ENCODE results near the gene UQCRH.
A peak's percentile ranks its signal among the peaks of the same experiment; 100 is the strongest.

Gene UQCRH

DNA sequence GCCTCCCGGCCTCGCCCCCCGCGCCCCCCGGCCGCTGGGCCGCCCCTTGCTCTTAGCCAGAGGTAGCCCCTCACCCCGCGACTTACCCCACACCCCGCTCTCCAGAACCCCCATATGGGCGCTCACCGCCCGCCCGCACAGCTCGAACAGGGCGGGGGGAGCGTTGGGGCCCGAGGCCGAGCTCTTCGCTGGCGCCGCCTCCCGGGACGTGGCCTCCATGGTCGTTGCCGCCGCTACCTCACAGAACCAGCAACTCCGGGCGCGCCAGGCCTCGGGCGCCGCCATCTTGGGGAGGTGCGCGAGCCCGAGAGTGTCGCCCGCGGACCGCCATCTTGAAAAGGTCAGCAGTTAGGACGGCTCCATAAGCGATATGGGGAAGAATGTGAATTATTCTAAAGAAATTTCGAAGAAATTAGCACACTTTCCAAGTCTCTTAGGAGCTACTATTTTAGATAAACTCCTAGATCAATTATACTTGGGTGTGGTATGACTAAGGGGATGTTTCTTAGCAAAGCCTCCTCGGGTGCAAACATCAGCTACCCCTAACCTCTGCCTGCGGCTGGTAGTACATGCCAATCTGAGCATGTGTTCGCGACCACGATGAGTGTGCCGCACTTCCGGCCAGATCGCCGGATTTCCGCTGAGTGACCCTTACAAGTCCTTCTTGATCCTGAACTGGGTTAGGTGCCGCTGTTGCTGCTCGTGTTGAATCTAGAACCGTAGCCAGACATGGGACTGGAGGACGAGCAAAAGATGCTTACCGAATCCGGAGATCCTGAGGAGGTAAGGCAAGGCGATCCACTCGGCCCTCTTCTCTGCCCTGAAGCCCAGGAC is at the start of gene UQCRH, which contains the start of gene LRRC41:
Gene UQCRH (plus strand): TSS at position 661 of the 834 bp plus-strand sequence. CDS start 69 bp downstream, at position 730.
Gene LRRC41 (minus strand): TSS at position 579 of the 834 bp plus-strand sequence. CDS start 294 bp downstream, at position 285.
- DNase-seq = peak; percentile 91

DNA sequence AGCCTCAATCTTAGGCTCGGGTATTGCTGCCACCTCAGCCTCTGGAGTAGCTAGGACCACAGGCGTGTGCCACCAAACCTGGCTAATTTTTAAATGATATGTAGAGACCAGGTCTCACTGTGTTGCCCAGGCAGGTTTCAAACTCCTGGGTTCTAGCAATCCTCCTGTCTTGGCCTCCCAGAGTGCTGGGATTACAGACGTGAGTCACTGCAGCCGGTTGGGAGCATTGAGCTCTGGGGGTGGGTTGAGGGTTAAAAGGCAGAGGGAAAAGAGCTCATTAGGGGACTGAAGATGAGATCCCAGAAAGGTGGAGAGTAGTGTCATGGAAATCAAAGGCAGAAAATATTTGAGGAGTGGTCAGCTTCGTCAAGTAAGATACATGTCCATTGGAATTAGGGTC is 48.8 kb upstream of the UQCRH start:
- DNase-seq = no peak

DNA sequence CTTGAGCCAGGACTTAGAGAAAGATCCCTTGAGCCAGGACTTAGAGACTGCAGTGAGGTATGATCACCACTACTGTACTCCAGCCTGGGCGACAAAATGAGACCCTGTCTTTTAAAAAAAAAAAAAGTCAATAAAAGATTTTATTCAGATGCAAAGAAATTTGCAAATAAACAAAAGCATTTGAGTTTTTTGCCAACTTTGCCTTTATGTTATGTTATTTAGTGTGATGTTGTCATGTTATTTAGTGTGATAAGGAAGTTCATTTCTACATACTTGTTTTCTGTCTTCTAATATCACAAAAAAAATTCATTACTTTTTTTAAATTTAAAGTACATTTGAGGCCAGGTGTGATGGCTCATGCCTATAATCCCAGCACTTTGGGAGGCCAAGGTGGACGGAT is 47.0 kb upstream of the UQCRH start:
- no peak for DNase-seq

DNA sequence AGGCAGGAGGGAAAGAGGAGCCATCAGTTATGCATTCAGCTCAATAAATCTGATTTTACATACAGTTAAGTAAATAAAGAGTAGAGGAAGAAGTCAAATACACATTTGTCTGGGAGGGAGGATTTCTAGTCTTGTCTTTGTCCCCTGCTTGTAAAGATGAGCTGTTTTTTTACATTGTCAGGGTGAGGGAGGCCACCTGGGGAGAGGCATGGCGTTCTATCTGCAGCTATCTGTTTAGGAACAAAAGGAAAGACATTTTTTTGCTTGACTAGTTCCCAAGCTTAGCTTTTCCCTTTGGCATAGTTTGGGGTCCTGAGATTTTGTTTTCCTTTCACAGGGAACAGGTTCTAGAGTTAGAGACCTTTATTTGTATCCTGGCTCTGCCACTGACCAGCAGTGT is 41.0 kb upstream of the UQCRH start:
- no peak for DNase-seq

DNA sequence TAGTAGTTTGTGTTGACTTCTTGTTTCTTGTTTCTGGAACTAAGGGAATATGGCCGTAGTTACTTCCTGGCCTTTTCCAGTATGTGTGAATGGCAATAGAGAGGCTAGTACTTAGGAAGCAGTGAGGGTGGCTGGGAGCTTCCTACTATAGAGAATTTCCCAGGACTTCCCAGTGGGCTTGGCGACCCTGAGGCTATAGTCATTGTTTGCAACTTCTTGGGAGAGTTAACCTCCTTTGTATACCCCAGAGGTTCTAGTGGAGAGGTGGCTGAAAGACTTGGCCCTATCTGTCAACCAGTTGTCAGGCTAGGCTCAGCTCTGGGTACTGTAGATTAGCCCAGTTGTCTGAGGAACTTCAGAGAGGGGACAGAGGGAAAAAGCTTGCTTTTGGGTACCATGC is 40.4 kb upstream of the UQCRH start:
- no peak for DNase-seq

DNA sequence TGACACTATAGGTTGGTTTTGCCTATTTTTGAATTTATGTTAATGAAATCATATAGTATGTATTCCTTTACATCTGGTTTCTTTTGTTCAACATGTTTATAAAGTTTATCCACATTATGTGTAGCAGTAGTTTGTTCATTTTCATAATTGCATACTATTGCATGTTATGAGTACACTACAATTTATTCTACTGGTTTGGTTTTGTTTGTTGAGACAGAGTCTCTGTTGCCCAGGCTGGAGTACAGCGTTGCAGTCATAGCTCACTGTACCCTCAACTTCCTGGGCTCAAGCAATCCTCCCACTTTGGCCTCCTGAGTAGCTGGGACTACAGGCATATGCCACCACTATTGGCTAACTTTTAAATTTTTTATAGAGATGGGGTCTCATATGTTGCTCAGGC is 34.9 kb upstream of the UQCRH start:
- no peak for DNase-seq

DNA sequence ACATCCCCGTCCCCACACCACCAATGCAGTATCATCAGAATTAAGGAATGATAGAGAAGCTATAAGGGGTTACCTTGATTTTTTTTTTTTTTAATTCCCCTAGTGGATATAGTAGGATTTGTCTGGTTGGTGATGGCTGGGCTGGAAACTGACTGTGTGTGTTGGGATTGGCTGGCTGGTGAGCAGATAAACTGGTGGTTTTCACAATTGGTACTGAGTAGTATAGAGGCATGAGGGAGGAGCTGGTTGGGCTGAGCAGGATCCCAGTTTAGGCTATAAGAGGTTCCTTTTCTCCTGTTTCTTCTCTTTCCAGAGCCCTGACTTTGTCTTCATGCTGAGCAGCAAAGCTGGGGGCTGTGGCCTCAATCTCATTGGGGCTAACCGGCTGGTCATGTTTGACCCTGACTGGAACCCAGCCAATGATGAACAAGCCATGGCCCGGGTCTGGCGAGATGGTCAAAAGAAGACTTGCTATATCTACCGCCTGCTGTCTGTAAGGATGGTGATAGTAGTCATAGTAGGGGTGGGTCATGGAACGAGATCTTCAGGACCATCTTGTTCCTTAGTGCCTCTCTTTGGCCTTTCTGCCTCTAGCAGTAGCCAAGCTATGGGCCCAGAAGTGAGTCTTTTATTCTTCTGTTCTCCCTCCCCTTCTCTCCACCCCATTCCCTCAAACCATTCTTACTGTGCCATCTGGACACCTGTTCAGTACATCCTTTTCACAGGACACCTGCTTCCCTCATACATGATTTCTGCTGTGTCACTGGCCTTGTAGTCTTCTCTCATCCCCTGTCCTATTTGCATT is 29.1 kb upstream of the UQCRH start:
- DNase-seq = no peak

DNA sequence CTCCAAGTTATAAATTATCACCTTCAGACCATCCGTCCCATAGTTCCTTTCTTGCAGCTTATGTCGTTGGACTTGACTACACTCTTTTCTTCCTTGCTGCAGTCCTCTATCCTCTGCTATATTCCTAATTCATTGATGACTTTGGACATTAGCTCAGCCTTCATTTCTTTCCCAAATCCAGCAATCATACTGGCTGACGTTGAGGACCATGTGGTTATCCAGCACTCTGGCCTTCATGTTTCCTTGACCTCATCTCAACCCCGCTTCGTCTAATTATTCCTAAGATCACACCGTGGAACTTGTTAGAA is 28.5 kb upstream of the UQCRH start:
- DNase-seq = no peak

DNA sequence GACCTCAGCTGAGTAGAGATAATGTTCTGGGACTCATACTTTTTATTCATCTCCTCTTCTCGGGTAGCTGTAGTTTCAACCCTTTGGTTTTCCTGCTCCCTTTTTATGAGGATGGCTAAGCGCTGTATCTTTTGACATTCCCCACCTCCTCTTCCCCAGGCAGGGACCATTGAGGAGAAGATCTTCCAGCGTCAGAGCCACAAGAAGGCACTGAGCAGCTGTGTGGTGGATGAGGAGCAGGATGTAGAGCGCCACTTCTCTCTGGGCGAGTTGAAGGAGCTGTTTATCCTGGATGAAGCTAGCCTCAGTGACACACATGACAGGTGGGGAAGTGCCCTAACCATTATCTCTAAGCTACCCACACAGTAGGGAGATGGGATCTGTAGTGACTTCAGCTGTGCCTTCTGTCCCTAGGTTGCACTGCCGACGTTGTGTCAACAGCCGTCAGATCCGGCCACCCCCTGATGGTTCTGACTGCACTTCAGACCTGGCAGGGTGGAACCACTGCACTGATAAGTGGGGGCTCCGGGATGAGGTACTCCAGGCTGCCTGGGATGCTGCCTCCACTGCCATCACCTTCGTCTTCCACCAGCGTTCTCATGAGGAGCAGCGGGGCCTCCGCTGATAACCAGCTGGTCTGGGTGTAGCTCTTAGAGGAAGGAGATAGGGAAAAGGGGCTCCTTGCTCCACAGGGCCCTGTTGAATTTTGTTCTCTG is 25.7 kb upstream of the UQCRH start:
- no peak for DNase-seq

DNA sequence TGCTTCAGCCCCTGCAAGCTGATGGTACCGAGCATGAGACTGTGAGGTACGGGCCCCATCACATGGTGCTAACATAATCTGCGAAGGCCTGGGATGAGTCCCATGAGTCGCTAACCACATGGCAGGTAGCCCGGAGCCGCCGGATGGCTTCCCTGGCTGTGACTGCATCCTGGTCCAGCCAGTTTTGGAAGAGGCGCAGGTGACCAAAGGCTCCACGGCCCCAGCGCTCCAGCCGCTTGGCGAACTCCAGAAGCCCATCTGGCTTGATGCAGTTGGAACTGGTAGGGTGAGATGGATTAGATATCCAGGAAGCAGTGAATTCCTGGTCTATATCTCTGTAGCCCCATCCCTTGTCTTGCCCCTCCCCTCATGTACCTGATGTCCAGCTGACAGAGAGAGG is 24.7 kb upstream of the UQCRH start:
- no peak for DNase-seq

DNA sequence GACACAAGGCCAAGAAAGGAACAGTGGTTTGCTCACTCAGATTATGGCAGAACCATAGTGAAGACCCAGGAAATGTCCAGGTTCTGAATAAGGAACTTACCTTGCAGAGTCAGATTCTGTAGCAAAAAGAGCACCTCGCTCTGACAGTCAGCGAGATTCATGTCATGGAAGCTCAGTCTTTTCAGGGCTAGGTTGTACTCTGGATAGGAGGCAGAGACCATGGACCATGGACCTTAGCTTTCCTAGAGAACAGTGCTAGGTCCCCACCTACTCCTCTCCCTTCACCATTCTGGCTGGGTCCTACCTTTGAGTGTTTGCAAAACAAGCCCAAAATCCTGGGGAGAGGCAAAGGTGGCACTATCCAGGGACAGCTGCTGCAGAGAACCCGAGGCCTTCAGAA is 23.4 kb upstream of the UQCRH start:
- no peak for DNase-seq

DNA sequence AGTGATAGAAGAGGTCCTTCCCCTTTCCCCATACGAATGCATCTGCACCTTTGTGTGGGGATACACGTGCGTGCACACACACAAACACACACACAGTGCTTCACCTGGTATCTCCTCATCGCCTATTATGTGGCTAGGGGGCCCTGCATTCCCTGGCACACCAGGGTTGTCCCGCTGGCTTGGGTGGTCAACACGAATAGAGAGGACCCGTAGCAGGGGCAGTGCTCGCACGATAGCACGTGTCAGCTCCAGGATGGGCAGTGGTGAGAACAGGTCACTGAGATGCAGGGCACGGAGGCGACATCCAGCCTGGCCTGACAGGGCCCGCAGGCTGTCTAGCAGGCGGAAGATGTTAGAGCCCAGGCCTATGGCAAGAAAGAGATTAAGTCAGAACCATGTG is 22.5 kb upstream of the UQCRH start:
- DNase-seq = no peak

DNA sequence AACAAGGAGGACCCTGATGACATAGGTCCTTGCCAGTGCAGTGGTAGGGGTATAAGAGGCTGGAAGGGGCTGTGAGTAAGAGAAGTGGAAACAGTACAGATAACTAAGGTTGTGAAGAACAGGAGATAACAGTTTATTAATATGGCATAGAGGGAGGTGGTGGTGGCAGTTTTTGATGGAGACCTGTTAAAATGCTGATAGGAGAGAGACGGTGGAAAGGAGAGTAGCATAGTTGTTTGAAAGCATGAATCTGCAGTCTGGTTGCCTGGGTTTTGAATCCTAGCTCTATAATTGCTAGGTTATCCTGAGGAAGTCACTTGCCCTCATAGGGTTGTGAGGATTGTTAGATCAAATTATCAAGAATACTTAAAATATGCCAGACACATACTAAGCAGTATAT is 19.4 kb upstream of the UQCRH start:
- DNase-seq = no peak

DNA sequence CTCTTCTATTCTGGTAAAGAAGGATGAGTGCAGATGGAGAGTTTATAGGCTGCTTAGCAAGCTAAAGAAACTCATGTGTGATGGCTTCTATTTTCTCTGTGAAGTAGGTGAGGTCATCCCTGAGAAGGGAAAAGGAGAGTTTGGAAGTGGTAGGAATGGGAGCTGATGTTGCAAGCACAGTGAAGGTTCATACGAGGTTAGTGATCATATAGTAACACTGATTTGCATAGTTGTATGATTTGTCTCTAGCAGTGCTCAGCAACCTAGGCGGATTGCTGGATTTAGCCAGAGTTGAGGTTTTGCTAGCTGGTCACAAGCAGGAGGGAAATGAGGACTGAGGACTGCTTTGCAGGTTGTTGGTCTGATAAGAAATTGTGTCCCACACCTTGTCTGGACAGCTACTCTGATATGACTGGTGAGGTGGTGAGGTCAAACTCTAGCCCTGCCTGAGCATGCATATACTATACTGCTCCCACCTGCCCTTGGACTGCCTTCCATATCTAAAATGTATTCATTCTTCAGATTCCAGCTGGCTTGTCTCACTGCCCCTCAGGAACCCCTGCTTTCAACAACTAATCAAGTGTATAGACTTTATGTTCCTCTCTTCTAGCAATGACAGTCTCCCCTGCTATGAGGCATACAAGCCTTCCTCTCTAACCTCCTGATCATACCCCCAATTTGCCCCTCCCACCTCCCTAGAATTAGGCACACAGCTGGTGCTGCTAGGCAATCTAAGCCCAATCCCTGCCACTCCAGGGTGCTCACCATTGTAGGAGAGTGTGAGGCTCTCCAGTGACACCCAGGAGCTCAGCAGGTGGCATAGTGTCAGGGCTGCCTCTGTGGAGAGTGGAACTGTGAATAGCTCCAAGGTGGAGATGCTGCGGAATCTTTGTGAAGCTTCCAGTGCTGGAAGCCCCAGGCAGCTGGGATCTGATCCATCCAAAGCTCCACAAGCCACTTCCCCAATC is 18.6 kb upstream of the UQCRH start:
- DNase-seq = no peak

DNA sequence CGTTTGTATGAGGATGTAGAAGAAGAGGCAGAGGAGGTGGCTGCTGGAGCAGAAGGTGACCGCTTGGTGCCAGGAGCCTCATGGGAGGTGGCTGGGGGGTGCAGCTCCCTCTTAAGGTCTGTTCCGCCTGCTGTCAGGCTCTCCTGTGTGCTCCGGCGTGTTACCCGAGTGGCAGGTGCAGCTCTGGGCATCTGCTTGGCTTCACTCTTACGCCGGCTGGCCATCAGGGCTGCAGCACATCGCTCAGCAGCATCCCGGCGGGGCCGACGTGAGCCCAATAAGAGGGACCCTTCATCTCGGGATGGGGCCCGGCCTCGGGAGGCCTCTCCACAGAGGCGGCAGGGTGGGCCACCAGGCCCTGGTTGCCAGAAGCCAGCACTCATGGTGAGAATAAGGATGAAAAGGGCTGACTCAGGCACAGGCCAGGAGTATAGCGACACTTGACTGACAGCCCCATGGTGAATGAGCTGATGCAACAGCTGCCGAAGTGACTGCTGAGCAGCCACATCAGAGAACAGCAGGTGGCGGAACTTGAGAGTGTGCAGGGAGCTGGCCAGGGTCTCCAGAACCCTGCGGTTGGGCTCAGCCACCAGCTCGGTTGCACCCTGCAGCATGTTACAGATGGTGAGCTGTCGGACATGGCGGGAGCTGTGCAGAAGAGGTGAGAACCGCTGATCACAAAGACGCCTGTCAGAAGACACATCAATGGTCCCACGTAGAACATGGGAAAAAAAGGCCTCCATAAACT is 17.6 kb upstream of the UQCRH start:
- DNase-seq = peak; percentile 85

DNA sequence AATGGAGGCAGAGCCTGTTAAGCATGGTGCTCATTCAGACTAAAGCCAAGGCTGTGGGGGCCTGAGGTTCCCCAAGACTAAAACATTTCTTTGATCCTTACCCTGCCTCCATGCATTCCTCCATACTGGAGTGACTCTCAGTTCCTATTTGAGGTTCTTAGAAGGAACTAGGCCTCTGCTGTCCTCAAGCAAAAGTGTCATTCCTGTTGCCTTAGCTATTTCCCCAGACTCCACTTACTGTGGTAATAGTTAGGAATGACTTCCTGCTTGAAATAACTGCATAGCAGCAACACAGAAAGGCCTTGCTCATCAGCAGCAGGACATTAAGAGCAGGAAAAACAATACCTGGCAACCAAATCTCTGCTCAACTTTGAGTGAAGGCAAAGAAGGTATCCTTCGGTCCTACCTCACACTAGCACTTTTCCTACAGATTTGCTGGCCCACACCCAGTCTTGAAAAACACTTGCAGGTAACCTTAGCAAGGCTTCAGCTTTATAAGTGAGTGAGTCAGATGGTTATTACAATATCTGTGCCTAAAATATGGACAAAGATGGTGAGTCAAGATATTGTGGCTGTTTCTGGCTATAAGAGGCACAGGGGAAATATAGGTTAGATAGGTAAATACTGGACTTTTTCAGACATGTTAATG is 14.9 kb upstream of the UQCRH start:
- no peak for DNase-seq

DNA sequence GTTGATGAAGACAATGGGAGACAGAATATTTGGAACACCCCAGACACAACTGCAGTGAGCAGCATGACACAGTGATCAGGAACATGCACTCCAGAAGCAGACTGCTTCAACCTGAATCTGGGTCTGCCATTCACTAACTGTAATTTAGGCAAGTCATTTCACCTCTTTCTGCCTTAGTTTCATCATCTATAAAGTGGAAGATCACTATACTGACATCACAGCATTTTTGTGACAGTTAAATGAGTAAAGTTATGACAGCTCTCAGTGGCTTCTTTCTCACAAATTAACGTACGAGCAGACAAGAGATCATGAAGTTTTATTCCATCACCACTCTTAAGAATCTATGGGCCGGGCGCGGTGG is 14.4 kb upstream of the UQCRH start:
- no peak for DNase-seq

DNA sequence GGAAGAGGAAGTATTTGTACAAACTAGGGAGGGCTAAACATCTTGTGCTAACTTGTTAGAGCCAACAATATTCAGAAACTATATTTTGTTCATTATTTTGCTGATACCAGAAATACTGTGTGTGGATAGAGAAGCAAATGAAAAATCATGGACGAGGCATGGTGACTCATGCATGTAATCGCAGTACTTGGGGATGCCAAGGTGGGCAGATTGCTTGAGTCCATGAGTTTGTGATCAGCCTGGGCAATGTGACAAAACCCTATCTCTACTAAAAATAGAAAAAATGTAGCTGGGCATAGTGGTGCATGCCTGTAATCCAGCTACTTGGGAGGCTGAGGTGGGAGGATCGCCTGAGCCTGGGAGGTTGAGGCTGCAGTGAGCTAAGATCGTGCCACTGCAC is 13.5 kb upstream of the UQCRH start:
- DNase-seq = no peak

DNA sequence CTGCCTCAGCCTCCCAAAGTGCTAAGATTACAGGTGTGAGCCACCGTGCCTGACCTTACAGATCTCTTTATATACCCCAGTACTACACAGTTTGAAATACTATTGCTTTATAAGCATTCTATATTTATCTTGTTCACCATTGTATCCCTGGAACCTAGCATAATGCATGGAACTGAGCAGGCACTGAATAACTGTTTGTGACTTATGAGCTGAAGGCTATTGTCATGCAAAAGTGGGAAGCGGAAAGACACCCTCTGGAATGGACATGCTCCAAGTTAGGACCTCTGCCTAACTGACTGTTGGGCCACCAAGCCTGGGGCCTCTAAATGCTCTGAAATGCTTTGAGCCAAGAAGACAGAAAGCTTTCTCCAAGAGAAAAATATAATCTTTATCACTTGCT is 8.2 kb upstream of the UQCRH start:
- no peak for DNase-seq

DNA sequence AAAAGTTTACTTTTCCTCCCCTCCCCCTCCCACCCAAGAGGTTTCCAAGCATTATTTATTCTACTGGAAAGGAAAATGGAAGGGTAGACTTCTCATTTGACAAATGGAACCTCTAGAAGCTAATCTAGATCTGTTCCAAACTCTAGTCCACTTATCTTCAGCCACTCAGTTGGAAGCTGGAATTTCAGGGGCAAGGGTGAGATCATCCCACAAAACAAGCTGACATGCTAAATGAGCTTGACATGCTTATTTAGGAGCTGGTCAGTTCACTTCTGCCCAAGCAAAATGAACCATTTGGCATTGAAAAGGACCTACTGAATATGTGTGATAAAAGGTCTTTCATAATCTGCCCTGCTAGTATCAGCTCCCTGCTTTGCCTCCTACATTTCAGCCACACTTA is 5.1 kb upstream of the UQCRH start:
- DNase-seq = no peak

DNA sequence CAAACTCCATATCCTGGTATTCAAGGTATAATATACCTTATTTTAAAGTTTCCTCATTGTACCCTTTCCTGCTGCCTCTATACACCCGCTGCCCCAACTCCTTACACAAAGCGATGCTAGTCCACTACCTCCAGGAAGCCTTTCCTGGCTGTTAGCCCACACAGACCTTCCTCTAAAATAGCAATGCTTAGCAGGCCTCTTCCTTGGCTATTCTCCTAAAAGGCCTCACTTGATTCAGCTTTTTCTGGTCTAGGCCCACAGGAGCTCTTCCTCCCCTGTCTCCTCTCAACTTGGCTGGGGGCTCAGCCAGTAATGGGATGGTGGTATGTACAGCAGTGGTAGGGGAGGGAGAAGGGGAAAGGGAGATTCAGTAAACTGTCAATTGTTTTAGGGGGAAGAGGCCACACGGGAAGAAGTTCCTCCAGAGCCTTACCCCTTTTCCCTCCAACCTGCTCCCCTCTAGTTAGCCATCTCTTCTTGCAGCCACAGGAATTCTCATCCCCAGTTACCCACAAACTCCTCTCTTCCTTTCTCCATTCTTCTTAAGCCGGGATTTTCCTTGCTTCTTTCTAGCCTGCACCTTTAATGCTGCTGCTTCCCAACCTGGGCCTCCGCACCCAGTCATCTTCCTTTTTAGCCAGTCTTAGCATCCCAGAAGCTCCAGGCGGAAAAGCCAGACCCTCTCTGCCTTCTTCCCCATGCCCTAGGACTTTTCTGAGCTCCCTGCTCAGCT is 2.7 kb upstream of the UQCRH start:
- no peak for DNase-seq

Data from DMS 273 treated with DMSO at 0.1 percent for 48 hours (cell line).